Activated naive CD8-positive, alpha-beta T cell (primary cell): ENCODE data around the gene NR2F1.
A peak's percentile ranks its signal among the peaks of the same experiment; 100 is the strongest.

Experiments
- H3K27ac Mint-ChIP-seq: one replicate; pipeline ENCODE4 v1.8.0; 2021; ENCODE audit warnings: mixed read lengths
- H3K27me3 Mint-ChIP-seq: one replicate; pipeline ENCODE4 v1.8.0; 2021; ENCODE audit warnings: mixed read lengths
- H3K36me3 Mint-ChIP-seq: one replicate; pipeline ENCODE4 v1.8.0; 2021; ENCODE audit warnings: mixed read lengths
- H3K4me1 Mint-ChIP-seq: one replicate; pipeline ENCODE4 v1.8.0; 2021; ENCODE audit warnings: low read depth, mixed read lengths
- H3K4me3 Mint-ChIP-seq: one replicate; pipeline ENCODE4 v1.8.0; 2021; ENCODE audit warnings: mild to moderate bottlenecking, mixed read lengths
- H3K9me3 Mint-ChIP-seq: one replicate; pipeline ENCODE4 v1.8.0; 2021; ENCODE audit warnings: low read depth, mixed read lengths

NR2F1 gene

DNA sequence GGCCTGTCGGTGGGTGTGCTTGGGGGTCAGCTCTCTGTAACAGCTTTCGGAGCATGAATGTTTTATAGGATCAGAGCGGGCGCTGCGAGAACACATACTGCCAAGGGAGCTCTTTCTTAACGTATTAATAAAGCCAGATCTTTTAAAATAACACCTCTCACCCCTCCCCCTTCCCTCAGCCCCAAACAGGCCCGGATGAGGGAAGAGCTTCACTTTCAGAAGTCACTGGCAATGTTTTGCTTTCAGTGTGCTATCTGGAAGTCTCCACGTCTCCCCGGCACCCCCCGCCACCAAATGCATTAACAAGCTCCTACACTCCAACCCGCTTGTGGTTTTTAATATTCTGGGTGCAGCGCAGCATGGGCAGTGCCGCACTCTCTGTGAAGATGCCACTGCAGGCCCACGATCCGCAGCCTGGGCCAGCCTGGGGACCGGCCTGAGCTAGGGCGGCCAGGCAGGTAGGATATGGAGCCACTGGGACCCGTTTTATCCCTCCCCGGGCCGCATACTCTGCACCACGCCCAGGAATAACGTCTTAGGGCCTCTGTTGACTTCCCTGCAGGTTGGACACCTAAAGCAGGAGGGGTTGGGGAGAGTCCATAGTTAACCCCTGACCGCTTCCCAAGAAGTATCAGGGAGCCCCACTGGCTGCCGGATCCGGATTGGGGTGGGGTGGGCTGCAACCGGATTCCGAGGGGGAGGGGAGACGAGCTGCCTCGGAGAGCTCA is 12.6 kb downstream of the NR2F1 start:
- H3K36me3 Mint-ChIP-seq = no peaks in the 10 kb centered on the region
- H3K27me3 Mint-ChIP-seq = peaks cover 49% of the 10 kb centered on the region
- H3K4me1 Mint-ChIP-seq = peaks cover 11% of the 10 kb centered on the region
- no peak overlapping the region for H3K27ac Mint-ChIP-seq
- no peaks in the 10 kb centered on the region for H3K9me3 Mint-ChIP-seq
- no peak overlapping the region for H3K4me3 Mint-ChIP-seq

DNA sequence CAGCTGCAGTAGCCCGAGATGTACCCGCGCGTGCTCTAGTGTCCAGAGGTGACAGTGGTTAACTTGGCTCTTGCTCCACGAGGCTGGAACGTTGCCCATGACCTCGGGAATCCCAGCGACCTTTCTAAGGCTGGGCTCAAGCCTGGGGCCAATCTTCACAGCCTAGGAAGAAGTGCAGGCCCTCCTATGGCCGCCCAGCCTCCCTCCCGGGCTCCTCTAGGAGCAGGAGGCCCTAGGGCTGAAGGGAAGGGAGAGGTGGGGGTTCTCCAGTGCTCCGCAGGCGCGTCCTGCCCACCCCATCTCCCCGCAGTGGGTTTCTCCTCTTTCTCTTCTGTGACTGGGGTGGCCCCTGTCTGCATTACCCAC is 13.3 kb downstream of the NR2F1 start:
- H3K4me1 Mint-ChIP-seq = peaks cover 11% of the 10 kb centered on the region
- H3K36me3 Mint-ChIP-seq = no peaks in the 10 kb centered on the region
- no peak overlapping the region for H3K27ac Mint-ChIP-seq
- H3K4me3 Mint-ChIP-seq = no peak overlapping the region
- peaks cover 45% of the 10 kb centered on the region for H3K27me3 Mint-ChIP-seq
- no peaks in the 10 kb centered on the region for H3K9me3 Mint-ChIP-seq

DNA sequence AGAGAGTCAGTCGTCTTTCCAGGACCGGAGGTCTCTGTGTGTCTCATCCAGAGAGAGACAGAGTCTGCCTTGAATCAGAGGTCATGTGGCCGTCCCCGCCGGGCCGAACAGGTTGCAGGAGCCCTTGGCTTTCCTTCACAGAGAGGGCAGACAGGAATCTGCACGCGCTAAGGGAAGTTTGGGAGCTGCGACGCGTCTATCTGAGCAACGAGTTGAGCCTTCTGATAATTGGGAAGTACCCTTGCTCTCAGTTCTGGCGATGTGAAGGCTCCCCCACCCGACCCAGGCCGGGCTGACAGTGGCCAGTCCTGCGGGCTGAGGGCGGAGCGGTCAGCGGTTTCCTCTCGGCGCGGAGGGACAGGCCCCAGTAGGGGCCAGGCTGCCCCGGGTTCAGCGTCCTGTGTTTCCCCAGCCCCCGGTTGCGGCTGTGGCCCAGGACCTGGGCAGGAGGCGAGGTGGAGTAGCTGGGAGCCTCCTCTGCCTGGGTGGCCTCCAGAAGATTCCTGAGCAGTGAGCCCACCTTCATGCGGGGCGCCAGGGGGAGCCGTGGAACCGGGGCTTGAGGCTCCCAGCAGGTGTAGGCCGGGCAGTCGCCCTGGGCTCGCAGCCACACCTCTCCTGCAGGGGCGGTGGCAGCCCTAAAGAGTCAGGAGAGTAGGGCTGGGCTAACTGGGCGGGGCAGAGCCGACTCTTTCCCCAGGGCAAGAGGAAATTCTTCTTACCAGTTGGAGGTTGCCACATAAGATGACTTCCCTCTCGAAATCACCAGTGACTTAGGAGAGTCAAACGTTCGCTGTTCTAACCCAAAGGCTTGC is 13.9 kb downstream of the NR2F1 start:
- peaks cover 46% of the 10 kb centered on the region for H3K27me3 Mint-ChIP-seq
- H3K4me1 Mint-ChIP-seq = peaks cover 14% of the 10 kb centered on the region
- no peaks in the 10 kb centered on the region for H3K36me3 Mint-ChIP-seq
- no peak overlapping the region for H3K4me3 Mint-ChIP-seq
- no peaks in the 10 kb centered on the region for H3K9me3 Mint-ChIP-seq
- no peak overlapping the region for H3K27ac Mint-ChIP-seq

DNA sequence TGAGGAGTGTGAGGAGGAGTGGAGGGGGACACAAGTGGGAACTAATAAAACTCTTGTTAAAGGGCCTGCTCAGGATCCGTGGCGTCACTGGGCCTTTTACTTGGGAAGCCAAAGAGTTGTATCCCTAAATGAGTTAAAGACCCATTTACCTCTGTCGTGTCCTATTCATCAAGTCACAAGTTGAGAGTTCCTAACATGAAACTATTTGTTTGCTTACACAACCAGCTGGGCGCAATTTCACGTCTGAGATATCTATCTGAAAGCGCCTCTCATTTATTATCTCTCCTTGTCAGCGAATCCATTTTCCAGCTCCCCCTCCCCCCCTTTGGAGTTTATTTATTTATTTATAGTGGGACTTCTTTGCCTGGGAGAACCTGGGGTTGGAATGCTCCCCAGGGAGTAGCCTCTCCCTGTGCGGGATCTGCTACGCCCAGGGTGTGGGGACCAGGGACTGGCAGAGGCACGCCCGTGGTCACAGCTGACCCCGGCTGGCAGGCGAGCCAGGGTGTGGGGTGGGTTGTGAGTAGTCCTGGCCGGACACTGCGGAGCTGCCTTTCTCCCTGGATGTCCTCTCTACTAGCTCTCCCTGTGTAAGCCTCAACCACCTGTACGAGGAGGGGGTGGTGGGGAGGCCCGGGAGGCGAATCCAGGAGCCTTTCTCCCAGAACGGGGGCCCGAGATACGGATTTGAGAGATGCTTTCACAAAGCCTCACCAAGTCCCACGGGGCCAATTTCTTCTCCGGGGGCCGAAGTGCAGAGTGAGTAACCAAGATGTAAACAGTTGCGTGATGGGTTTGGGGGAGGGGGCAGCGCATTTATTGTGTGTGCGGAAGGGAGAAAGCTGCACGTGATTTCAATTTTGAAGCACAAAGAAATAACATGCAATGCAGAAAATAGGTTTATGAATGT is 15.3 kb downstream of the NR2F1 start:
- no peak overlapping the region for H3K27ac Mint-ChIP-seq
- H3K36me3 Mint-ChIP-seq = no peaks in the 10 kb centered on the region
- H3K4me3 Mint-ChIP-seq = no peak overlapping the region
- peaks cover 46% of the 10 kb centered on the region for H3K27me3 Mint-ChIP-seq
- no peaks in the 10 kb centered on the region for H3K9me3 Mint-ChIP-seq
- H3K4me1 Mint-ChIP-seq = peaks cover 15% of the 10 kb centered on the region

DNA sequence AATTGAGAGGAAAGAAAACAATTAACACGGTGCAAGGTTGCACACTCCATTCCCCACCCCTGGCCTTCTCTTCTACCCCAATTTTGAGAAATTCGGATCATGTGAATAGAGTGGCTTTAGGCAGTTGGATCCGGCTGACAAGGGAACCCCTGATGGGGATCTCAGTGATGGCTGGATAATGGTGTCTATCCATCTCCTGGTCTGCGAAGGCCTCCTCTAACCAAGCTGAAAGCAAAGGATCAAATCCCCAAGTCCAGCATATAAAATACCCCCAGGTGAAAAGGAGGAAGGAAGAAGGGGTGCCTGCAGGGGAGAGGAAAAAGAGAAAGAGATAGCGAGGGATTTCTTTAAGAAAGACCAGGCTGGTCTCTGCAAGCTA is 16.0 kb downstream of the NR2F1 start:
- H3K4me3 Mint-ChIP-seq = no peak overlapping the region
- H3K27ac Mint-ChIP-seq = no peak overlapping the region
- H3K27me3 Mint-ChIP-seq = peaks cover 44% of the 10 kb centered on the region
- H3K36me3 Mint-ChIP-seq = no peaks in the 10 kb centered on the region
- H3K4me1 Mint-ChIP-seq = peaks cover 18% of the 10 kb centered on the region
- no peaks in the 10 kb centered on the region for H3K9me3 Mint-ChIP-seq

DNA sequence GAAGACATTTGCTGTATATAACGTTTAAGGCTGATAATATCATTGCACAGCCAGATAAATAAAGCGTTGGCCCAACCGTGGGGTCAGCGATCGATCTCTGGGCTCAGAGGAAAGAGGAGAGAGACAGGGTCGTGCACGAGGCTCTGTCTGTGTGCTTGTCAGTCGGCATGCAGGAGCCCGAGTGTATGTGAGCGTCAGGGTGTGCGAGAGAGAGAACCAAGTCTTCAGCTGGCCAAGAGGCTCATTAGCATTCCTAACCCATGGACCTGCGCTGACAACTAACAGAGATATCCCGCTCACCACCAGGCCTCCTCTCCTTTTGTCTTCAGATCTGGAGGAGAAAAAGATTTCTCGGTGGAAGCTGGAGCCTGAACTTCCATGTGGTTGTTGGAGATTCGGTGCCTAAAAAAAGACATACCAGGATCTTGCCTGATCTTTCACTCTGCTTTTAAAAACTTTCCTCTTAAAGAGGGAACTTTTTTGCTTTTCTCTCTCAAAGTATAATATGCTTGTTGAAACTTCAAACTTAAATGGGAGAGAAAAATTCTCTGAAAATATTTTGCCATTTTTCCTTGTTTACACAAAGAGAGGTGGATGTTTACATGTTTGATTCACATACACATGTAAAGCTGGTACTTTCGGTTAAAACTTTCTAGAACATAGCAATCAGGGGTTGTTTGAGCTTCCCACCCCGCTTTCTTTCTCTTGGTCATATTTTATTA is 16.5 kb downstream of the NR2F1 start:
- Mint-ChIP-seq H3K4me1 (peaks cover 18% of the 10 kb centered on the region), H3K27me3 (peaks cover 39% of the 10 kb centered on the region), H3K27ac (no peak overlapping the region), H3K36me3 (no peaks in the 10 kb centered on the region), H3K9me3 (no peaks in the 10 kb centered on the region), H3K4me3 (no peak overlapping the region)

DNA sequence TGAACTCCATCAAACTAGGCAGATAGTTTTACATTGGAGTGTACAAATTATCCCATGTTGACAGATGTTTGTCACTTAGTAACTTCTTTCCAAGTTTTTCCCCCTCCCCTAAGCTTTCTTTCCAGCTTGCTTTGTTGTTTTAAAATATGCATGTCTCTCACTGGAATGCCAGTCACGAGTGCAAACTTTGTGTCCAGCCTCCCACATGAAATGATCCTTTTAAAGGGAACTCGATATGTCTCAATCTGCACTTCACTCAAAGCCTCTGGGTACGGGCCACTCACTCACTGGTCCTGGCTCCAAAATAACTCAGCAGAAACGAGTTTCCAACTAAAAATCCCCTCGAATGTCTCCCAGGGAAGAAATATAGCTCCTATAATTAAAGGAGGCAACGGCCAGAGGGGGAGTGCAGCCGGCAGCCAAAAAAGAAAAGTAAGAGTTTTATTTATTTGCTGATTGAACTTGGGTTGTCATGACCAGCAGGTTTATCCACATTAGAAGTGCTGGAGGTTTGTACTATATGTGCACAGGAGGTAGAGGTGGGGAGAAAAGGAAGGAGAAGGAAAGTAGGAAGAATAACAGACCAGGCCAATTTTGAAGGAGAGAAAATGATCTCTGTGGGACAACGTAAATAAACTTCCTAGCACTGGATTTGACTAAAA is 17.5 kb downstream of the NR2F1 start:
- Mint-ChIP-seq H3K27me3 (peaks cover 44% of the 10 kb centered on the region), H3K4me1 (peaks cover 17% of the 10 kb centered on the region), H3K36me3 (no peaks in the 10 kb centered on the region), H3K27ac (no peak overlapping the region), H3K4me3 (no peak overlapping the region), H3K9me3 (no peaks in the 10 kb centered on the region)

DNA sequence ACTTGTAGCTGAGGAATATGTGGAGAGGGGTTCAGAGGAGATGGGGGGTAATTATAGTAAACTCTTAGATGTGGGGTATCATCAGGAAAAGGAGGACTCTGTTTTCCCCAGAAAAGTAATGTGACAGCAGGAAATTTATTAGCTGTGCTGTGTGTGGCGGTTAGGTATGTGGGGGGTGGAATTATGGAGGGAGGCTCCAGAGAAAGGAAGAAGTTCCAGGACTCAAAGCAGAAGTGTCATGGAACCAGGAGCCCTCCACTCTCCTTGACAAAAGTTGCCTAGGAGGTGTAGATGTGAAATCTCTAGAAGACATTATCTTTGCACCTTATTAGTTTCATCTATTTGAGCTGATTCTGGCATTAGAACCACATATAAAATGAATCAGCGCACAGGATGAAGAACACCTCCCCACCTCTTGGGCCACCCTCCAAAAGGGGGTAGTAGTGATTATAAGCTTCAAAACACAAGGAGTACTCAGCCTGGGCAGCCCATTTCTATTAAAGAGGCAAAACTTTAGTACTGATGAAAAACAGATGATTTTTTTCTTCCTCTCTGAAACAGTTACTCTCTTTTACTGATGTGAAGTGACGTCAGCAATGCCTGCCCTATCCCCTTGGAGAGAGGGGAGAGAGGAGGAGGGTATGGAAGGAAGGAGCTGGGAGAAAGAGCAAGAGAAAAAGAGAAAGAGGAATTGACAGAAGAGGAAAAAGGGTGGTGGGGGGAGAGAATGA is 18.2 kb downstream of the NR2F1 start:
- Mint-ChIP-seq H3K4me1 (peaks cover 10% of the 10 kb centered on the region), H3K27ac (no peak overlapping the region), H3K9me3 (no peaks in the 10 kb centered on the region), H3K27me3 (peaks cover 40% of the 10 kb centered on the region), H3K4me3 (no peak overlapping the region), H3K36me3 (no peaks in the 10 kb centered on the region)

DNA sequence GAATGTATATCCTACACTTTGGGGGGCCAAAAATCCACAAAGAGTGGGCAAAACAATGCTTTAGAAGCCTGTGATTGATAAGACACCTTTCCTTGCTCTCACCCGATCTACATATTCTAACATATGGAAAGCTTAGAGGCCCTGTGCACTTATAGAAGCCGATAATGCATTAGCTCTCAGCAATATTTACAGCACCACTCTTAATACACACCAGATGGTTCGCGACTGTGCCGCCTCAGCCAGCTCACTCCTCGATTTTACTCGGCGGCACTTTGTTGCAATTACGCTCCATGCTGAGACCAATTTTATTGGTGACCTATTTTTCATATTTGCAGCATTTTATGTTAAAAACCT is 18.8 kb downstream of the NR2F1 start:
- H3K27me3 Mint-ChIP-seq = peaks cover 44% of the 10 kb centered on the region
- H3K9me3 Mint-ChIP-seq = no peaks in the 10 kb centered on the region
- no peak overlapping the region for H3K27ac Mint-ChIP-seq
- H3K4me1 Mint-ChIP-seq = peaks cover 10% of the 10 kb centered on the region
- H3K4me3 Mint-ChIP-seq = no peak overlapping the region
- H3K36me3 Mint-ChIP-seq = no peaks in the 10 kb centered on the region

DNA sequence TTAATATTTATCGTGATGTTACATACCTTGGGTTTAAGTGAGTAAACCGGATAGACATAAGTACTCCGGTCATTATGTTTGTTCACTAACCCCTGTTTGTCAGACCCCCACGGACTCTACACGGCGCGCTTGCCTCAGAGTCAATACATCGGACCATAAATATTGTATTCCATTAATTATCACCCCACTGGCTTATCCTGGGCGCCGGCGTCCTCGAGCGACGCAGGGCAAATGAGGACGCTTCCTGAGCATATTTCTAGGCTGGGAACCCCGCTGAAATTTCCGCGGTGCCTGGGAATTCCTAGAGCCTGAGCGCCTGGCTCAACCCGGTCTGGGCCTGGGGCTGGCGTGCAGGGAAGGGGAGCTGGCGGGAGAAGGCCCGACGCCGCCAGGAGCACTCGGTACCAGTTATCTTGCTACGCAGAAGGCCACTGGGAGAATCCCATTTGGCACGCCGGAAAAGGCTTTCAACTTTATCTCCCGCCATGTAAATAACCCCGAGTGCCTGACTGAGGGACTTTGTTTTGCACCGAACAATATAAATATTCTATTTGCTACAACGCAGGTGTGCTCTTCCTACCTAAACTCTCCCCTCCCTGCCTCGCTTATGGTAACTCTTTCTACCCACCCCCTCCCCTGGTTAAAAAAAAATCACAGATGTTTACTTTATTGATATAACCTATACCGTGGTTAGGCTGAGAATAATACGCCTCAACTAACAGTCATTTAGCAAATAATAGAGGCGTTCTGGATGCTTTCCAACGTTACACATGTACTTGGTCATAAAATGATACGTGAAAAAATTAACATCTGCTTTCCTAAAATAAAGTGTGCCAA is 19.4 kb downstream of the NR2F1 start:
- Mint-ChIP-seq H3K4me3 (peak overlapping the region; percentile 17), H3K27me3 (peaks cover 46% of the 10 kb centered on the region)

DNA sequence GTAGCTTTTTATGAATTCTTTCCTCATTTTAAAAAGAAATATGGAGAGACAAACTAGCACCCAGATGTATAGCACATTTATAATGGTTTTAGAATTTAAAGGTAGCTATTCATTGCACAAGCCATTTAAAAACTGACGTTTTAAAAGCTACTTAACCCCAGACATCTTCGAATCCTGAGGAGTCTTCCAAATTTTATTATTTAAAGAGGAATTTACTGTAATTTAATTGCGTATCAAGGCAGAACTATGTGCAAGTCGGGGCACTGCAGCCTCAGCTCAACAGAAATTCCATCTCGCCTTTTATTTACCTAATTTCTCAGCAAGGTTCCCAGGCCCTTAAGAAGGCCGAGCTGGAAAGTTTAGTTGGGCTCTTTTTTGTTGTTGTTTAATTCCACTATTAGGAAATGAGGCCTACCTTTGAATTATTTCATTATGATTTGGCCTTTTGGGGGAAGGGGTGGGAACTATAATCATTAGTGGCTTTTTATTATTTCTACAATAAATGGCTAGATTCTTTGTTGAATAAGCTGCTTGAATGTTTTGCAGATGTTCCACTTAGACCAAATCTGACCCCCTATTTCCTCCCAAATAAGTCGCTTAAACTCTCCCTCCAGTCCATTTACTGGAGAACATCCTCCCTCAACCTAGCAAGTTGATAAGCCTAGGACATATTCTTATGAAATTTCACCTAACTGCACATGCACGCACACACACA is 20.2 kb downstream of the NR2F1 start:
- Mint-ChIP-seq H3K27me3 (peaks cover 48% of the 10 kb centered on the region), H3K4me1 (peaks cover 20% of the 10 kb centered on the region), H3K9me3 (no peaks in the 10 kb centered on the region), H3K27ac (no peak overlapping the region), H3K4me3 (peak overlapping the region; percentile 37), H3K36me3 (no peaks in the 10 kb centered on the region)

More for the DNA sequence above, 19.4 kb downstream of the NR2F1 start:
- H3K4me1 Mint-ChIP-seq = peaks cover 13% of the 10 kb centered on the region
- no peak overlapping the region for H3K27ac Mint-ChIP-seq
- H3K36me3 Mint-ChIP-seq = no peaks in the 10 kb centered on the region
- no peaks in the 10 kb centered on the region for H3K9me3 Mint-ChIP-seq

DNA sequence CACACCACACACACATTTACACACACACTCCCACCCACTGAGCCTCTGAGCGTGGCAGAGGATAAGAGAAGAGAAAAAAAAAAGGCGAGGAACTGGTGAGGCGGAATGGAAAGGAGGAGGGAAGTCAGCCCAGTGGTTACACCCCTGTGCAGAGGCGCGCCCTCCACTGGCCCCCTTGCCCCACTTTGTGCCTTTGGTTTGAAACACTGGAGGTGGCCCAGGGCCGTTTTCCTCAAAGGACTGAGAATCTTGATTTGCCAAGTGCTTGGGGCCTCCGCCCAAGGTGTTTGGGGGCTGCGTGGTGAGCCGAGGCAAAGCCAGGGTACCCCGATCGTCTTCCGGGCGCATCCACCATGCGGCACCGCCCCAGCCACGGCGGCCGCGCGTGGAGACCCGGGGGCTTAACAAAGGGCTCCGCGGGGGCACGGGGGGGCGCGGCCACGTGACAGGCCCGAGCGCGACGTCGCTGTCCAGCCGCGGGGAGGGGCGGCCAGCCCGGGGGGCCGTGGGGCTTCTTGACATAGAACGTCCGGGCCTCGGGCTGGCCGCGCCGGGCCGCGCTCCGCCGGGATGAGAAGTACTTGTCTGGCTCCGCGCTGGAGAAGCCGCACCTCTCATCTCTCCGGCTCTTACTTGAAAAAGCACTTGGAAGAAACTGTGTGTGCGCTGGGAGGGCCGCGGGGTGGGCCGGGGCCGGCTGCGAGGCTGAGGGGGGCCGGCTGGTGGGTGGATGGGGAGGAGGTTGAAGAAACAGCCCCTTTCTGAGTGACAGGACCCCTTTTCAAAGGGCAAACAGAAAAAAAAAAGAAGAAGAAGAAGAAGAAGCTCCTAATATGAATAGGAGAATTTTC is 21.0 kb downstream of the NR2F1 start:
- Mint-ChIP-seq H3K4me3 (peak overlapping the region; percentile 37), H3K27ac (no peak overlapping the region), H3K36me3 (no peaks in the 10 kb centered on the region), H3K9me3 (no peaks in the 10 kb centered on the region), H3K27me3 (peaks cover 53% of the 10 kb centered on the region), H3K4me1 (peaks cover 20% of the 10 kb centered on the region)
